ENCODE data around the gene DLGAP1. TPM values are rescaled to one million over a fixed set of nuclear protein-coding genes. Genes with fewer than 3 reads are reported as not detected.

The DLGAP1 gene
- total RNA-seq, 1 experiment from 2014 or later, result not detected

DNA sequence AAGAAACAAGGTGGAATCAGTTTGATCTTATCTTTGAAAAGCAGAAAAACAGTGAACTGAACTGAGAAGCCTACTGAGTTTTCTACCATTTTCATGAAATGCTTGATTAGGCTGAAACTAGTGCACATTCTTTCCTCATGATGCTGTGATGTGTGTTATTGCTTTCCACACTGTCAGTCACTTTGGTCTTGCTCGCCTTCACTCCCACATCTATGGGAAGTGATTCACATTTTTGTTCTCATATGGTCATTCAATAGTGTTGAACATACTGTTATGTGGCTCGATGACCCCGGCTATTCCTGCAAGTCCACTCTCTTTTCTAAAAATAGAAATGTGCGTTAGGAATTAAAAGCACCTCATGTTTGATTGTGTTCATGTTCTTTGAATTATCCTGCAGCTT, 875.4 kb downstream of the DLGAP1 start:
- TF ChIP-seq, protein P1, sequence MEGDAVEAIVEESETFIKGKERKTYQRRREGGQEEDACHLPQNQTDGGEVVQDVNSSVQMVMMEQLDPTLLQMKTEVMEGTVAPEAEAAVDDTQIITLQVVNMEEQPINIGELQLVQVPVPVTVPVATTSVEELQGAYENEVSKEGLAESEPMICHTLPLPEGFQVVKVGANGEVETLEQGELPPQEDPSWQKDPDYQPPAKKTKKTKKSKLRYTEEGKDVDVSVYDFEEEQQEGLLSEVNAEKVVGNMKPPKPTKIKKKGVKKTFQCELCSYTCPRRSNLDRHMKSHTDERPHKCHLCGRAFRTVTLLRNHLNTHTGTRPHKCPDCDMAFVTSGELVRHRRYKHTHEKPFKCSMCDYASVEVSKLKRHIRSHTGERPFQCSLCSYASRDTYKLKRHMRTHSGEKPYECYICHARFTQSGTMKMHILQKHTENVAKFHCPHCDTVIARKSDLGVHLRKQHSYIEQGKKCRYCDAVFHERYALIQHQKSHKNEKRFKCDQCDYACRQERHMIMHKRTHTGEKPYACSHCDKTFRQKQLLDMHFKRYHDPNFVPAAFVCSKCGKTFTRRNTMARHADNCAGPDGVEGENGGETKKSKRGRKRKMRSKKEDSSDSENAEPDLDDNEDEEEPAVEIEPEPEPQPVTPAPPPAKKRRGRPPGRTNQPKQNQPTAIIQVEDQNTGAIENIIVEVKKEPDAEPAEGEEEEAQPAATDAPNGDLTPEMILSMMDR (IDR thresholded peaks at IDR 0.05; ENCODE audit: unreplicated experiment), result no peak
- peaks cover 6% of the 10 kb centered on the region for H3K4me1 Mint-ChIP-seq (ENCODE audit: insufficient read depth, unreplicated experiment)
- POLR2A ChIA-PET, result interaction anchor here (0.7 to 1.5 kb wide), 4 partner anchors 14 to 122 kb away, joined by 3 to 4 read pairs (median 4); no protein-coding TSS in a partner anchor
- H3K9me3 Mint-ChIP-seq (ENCODE audit: unreplicated experiment), result no peaks in the 10 kb centered on the region
- intact Hi-C loops (cut with micrococcal nuclease), result no loop called here
- no peak overlapping the region for H3K4me3 Mint-ChIP-seq (ENCODE audit: unreplicated experiment)
- no peak overlapping the region for H3K27ac Mint-ChIP-seq (ENCODE audit: low read depth, unreplicated experiment)
- no peaks in the 10 kb centered on the region for H3K27me3 Mint-ChIP-seq (ENCODE audit: insufficient read depth, unreplicated experiment)
- DNase-seq (ENCODE audit: unreplicated experiment), result no peak
- H3K36me3 Mint-ChIP-seq (ENCODE audit: insufficient read depth, unreplicated experiment), result no peaks in the 10 kb centered on the region
- no TSS peak for BruUV-seq (replicated peaks)
- CTCF ChIA-PET, result interaction anchor here (0.6 to 0.9 kb wide), 4 partner anchors 24 to 234 kb away, joined by 3 to 6 read pairs (median 3); no protein-coding TSS in a partner anchor

DNA sequence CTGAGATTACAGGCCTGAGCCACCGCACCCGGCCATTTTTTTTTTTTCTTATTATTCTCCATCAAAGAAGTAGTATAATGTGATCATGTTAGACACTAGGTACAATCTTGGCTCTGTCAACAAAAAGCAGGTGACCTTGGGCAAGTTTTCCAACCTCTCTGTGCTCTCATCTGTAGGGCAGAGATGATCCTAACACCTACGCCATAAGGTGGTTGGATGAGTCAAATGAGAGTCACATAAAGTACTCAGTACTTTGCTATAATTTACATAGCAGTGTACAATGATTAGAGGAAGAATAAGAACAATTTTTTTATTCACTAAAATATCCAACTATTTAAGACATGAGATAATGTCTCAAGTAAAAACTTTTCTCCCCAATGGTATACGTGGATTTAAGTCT, 876.5 kb downstream of the DLGAP1 start:
- ChIA-PET POLR2A (interaction anchor here (0.7 to 1.1 kb wide), 2 partner anchors 121 to 292 kb away, joined by 3 to 4 read pairs; no protein-coding TSS in a partner anchor), CTCF (interaction anchor here (0.6 to 1.0 kb wide), 2 partner anchors 41 to 87 kb away, joined by 3 read pairs; no protein-coding TSS in a partner anchor)
- Mint-ChIP-seq H3K36me3 (ENCODE audit: insufficient read depth, unreplicated experiment) (no peaks in the 10 kb centered on the region), H3K4me3 (ENCODE audit: unreplicated experiment) (no peak overlapping the region), H3K27me3 (ENCODE audit: insufficient read depth, unreplicated experiment) (no peaks in the 10 kb centered on the region), H3K27ac (ENCODE audit: low read depth, unreplicated experiment) (no peak overlapping the region), H3K4me1 (ENCODE audit: insufficient read depth, unreplicated experiment) (peaks cover 6% of the 10 kb centered on the region), H3K9me3 (ENCODE audit: unreplicated experiment) (no peaks in the 10 kb centered on the region)
- no TSS peak for BruUV-seq (replicated peaks)
- no peak for DNase-seq (ENCODE audit: unreplicated experiment)
- TF ChIP-seq, protein P1 (IDR thresholded peaks at IDR 0.05; ENCODE audit: unreplicated experiment), result no peak
- intact Hi-C loops (cut with micrococcal nuclease), result no loop called here

DNA sequence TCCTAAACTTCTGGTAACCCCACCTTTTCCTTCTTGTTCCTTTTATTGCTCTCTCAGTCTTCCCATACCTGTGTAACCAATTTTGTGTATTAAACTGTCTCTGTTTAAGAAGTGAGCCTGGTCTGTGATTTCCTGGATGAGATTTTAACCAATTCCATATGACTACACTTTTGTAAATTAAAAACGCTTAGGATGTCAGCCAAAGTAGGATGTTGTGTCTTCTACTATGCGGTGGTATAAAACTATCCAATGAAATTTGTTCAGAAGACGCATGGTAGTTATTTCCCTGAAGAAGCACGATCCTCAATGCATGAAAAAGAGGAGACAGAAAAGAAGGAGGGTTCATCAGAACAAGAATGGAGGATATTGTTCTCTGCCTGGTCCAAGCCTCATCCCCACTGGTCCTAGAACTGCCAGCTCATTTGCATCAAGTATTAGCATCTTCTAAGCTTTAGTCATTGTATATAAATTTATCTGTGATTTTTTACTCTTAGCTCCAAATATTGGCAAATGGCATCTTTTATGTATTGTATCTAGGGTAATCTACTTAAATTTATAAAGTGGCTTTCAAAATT, 877.7 kb downstream of the DLGAP1 start:
- Mint-ChIP-seq H3K27ac (ENCODE audit: low read depth, unreplicated experiment) (no peak overlapping the region), H3K4me3 (ENCODE audit: unreplicated experiment) (no peak overlapping the region), H3K36me3 (ENCODE audit: insufficient read depth, unreplicated experiment) (no peaks in the 10 kb centered on the region), H3K9me3 (ENCODE audit: unreplicated experiment) (no peaks in the 10 kb centered on the region), H3K4me1 (ENCODE audit: insufficient read depth, unreplicated experiment) (no peaks in the 10 kb centered on the region), H3K27me3 (ENCODE audit: insufficient read depth, unreplicated experiment) (no peaks in the 10 kb centered on the region)
- no peak for DNase-seq (ENCODE audit: unreplicated experiment)
- intact Hi-C loops (cut with micrococcal nuclease), result no loop called here
- ChIA-PET CTCF (interaction anchor here (0.6 to 1.7 kb wide), 6 partner anchors 8 to 273 kb away, joined by 3 to 5 read pairs (median 4); no protein-coding TSS in a partner anchor), POLR2A (interaction anchor here (0.7 to 0.9 kb wide), 2 partner anchors 23 to 111 kb away, joined by 3 read pairs; no protein-coding TSS in a partner anchor)
- no TSS peak for BruUV-seq (replicated peaks)
- TF ChIP-seq, protein P1 (IDR thresholded peaks at IDR 0.05; ENCODE audit: unreplicated experiment), result no peak

DNA sequence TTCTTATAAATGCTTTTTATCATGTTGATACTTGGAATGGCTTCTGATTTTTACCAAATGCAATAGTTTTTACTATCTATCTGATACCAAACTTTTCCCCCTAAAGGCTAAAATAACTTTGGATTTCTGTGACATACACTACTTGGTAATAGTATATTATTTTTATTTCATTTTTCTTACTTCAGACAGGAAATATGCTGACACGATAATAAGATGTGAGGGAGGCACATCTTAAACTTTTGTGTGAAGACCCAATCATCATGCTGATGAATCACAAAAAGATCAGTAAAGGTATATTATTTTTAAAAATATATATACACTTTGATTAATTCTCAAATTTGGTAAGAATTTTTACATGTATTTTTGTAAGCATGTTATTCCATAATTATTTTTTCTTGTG, 882.3 kb downstream of the DLGAP1 start:
- no peaks in the 10 kb centered on the region for H3K36me3 Mint-ChIP-seq (ENCODE audit: insufficient read depth, unreplicated experiment)

More for the DNA sequence above, 882.3 kb downstream of the DLGAP1 start:
- Mint-ChIP-seq H3K4me1 (ENCODE audit: insufficient read depth, unreplicated experiment) (no peaks in the 10 kb centered on the region), H3K9me3 (ENCODE audit: unreplicated experiment) (no peaks in the 10 kb centered on the region), H3K27me3 (ENCODE audit: insufficient read depth, unreplicated experiment) (no peaks in the 10 kb centered on the region), H3K27ac (ENCODE audit: low read depth, unreplicated experiment) (no peak overlapping the region), H3K4me3 (ENCODE audit: unreplicated experiment) (no peak overlapping the region)
- DNase-seq (ENCODE audit: unreplicated experiment), result no peak
- ChIA-PET CTCF (no interaction called here), POLR2A (interaction anchor here (0.7 kb wide), 1 partner anchor 168 kb away, joined by 3 read pairs; no protein-coding TSS in a partner anchor)
- no TSS peak for BruUV-seq (replicated peaks)
- intact Hi-C loops (cut with micrococcal nuclease), result no loop called here
- TF ChIP-seq, protein P1 (IDR thresholded peaks at IDR 0.05; ENCODE audit: unreplicated experiment), result no peak
